Measurements from ENCODE around the gene TP53RK. TPM values are rescaled to one million over a fixed set of nuclear protein-coding genes. Genes with fewer than 3 reads are reported as not detected.
"Not testable (repeated sequence)": the region's sequence is repeated elsewhere in the genome, so short reads cannot be mapped to it uniquely, and the experiment has no call there.

The TP53RK gene
- polyA plus RNA-seq, 4 donors, result 15.4 to 20.7 (median 17.8) TPM

- no peak for DNase-seq (ENCODE audit: low read depth in 4 of 4, low spot score in 3 of 4)
These were observed 5.1 kb downstream of the TP53RK start for GRCh38 chr20:46683939-46684750.

- DNase-seq (ENCODE audit: low read depth in 4 of 4, low spot score in 3 of 4), result no peak
These were observed 5.6 kb downstream of the TP53RK start for GRCh38 chr20:46683668-46683938.

- no peak for DNase-seq (ENCODE audit: low read depth in 4 of 4, low spot score in 3 of 4)
These were observed 6.1 kb downstream of the TP53RK start for GRCh38 chr20:46683011-46683667.

GRCh38 chr20:46682063-46682821 is 7.0 kb downstream of the TP53RK start:
- no peak for DNase-seq (ENCODE audit: low read depth in 4 of 4, low spot score in 3 of 4)

GRCh38 chr20:46681032-46681854 is 8.0 kb downstream of the TP53RK start:
- peak in 2 of 4 donors; percentile 65 to 69 for DNase-seq (ENCODE audit: low read depth in 4 of 4, low spot score in 3 of 4)

- no peak for DNase-seq (ENCODE audit: low read depth in 4 of 4, low spot score in 3 of 4)
These were observed 8.6 kb downstream of the TP53RK start for GRCh38 chr20:46680684-46681031.

GRCh38 chr20:46678516-46678915 is 10.7 kb downstream of the TP53RK start:
- no peak for DNase-seq (ENCODE audit: low read depth in 4 of 4, low spot score in 3 of 4)

- DNase-seq (ENCODE audit: low read depth in 4 of 4, low spot score in 3 of 4), result no peak
These were observed 11.6 kb downstream of the TP53RK start for GRCh38 chr20:46677608-46678007.

- not testable (repeated sequence) for DNase-seq (ENCODE audit: low read depth in 4 of 4, low spot score in 3 of 4)
These were observed 12.5 kb downstream of the TP53RK start for GRCh38 chr20:46676649-46677316.

GRCh38 chr20:46674253-46675083 is 14.8 kb downstream of the TP53RK start:
- no peak for DNase-seq (ENCODE audit: low read depth in 4 of 4, low spot score in 3 of 4)

- no peak for DNase-seq (ENCODE audit: low read depth in 4 of 4, low spot score in 3 of 4)
These were observed 15.6 kb downstream of the TP53RK start for GRCh38 chr20:46673394-46674252.

- no peak for DNase-seq (ENCODE audit: low read depth in 4 of 4, low spot score in 3 of 4)
These were observed 16.6 kb downstream of the TP53RK start for GRCh38 chr20:46672543-46673148.

- DNase-seq (ENCODE audit: low read depth in 4 of 4, low spot score in 3 of 4), result no peak
These were observed 17.2 kb downstream of the TP53RK start for GRCh38 chr20:46671866-46672542.

- DNase-seq (ENCODE audit: low read depth in 4 of 4, low spot score in 3 of 4), result no peak
These were observed 18.4 kb downstream of the TP53RK start for GRCh38 chr20:46670585-46671584.

- no peak for DNase-seq (ENCODE audit: low read depth in 4 of 4, low spot score in 3 of 4)
These were observed 19.0 kb downstream of the TP53RK start for GRCh38 chr20:46670228-46670584.

GRCh38 chr20:46666818-46667515 is 22.3 kb downstream of the TP53RK start:
- no peak for DNase-seq (ENCODE audit: low read depth in 4 of 4, low spot score in 3 of 4)

All from right renal pelvis (tissue), 4 donors.